HG02840 (cell line): ENCODE data around the gene ATP2B1.

Experiments
- ATAC-seq: cut with Tn5 transposase; IDR thresholded peaks from one replicate; pipeline ENCODE4 v1.9.1; 2021; ENCODE audit warnings: mild to moderate bottlenecking, moderate library complexity, moderate number of reproducible peaks; ENCODE audit not compliant: unreplicated experiment, low FRiP score

Gene ATP2B1

GRCh38 chr12:89695100-89695499 is 13.5 kb downstream of the ATP2B1 start:
- ATAC-seq, result no peak

- no peak for ATAC-seq
Observed at GRCh38 chr12:89694542-89694941, 14.1 kb downstream of the ATP2B1 start.

DNA sequence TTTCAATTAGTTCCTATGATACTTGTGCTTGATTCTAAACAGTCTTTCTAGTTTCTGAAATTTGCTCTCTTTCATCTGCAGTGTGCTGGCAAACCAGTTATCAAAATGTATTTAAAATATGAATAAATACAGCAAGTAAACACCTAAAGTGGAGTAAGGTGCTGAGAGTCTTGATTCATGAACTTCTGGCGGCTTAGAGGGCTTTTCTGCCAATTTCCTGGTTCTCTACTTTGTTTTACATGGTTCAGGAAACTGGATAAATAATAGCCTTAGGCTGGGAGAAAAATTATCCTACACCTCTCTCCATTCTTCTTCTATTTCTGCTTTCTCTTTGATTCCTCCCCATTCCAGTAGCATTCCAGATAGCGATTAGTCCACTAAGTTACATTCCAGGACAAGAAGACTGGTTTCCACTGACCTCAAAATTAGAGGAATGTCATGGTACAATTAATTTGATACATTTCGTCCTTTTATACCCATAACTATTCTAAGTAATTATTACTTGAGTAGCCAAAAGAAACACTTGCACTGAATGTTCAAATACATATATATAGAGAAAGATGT is 14.9 kb downstream of the ATP2B1 start:
- no peak for ATAC-seq

DNA sequence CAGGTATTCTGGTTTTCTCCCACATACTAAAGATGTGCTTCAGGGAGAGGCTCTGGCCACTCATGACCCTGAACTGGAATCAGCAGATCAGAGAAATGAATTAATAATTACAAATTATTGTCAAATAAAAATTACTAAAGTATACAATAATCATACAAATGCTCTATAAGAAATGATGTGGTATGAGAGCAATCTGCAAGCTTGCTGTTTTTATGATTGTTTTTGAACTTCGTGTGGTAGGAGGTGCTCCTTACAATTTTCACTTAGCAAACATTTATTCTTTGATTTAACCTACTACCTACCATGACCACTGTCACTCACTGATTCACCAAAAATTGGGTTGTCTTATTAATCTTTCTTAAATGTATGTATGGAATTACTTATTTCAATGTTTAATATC is 16.2 kb downstream of the ATP2B1 start:
- ATAC-seq, result no peak

- ATAC-seq, result no peak
Observed at GRCh38 chr12:89691659-89692058, 17.0 kb downstream of the ATP2B1 start.

DNA sequence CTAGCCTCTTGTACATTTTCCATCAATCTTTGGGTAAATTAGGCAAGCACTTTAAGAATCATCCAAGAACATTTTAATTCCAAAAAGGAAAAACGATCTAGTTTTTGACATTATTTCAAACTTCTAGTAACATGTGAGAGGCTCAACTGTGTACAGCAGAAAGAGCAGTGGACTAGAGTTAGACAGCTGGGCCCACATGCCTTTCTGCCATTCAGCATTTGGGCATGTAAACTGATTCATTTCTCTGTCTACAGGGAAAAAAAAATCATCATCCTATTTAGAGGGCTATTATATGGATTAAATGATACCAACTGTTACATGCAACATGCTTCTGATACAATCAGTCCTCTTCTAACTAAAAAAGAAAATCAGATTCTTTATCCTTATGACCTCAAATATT is 17.7 kb downstream of the ATP2B1 start:
- ATAC-seq, result no peak

DNA sequence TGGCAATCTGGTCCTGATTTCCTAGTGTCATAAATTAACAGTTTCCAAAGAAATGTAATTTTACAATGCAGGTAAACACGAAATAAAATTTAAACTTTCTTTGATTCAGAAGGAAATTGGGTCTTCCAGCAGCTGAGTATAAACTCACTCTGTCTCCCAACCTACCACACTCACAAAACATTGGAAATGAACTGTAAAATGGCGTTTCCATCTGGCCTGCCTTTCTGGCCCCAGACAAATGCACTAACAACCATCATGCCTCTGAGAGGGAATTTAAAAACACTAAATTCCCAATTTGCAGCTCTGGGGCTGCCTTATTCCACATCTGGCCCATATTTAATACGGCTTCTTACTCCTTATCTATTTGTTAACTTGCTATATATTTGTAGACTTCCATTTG is 19.3 kb downstream of the ATP2B1 start:
- no peak for ATAC-seq

- ATAC-seq, result no peak
Observed at GRCh38 chr12:89686311-89686710, 22.3 kb downstream of the ATP2B1 start.

DNA sequence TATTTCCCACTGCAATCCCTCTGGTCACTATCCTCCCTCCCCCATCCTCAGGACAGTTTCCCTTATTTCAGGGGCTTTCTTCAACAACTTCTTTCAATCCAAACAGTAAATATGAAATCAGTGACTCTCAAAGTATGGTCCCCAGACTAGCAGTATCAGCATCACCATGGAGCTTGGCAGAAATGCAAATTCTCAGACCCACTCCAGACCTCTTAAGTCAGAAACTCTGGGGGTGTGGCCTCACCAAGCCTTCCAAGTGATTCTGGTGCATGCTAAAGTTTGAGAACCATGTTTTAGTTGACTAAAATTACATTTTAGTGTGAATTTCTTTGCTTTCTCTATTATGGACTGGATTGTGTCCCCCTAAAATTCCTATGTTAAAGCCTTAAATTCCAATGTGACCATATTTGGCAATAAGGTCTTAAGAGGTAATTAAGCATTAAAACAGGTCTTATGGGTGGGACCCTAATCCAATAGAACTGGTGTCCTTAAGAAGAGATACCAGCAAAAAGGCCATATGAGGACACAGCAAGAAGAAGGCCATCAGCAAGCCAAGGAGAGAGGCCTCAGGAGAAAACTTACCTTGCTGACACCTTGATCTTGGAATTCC is 23.2 kb downstream of the ATP2B1 start:
- ATAC-seq, result no peak

DNA sequence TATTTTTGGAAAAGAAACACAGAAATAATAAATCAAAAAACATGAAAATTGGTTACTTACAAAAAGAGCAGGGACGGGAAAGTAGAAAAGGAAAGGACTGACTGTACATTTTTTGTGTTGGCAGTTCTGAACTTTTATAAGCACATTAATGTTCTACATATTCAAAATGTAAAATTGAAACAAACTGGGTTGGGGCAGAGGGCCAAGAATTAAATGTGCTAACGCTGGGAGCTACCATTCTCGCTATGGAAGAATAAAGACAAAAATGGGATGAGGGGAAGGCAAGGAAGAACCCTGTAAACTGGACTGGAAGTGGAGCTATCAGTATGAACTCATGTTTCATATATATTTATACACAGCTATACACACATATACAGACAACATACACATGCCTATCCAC is 24.5 kb downstream of the ATP2B1 start:
- no peak for ATAC-seq

- ATAC-seq, result no peak
Observed at GRCh38 chr12:89682284-89682683, 26.4 kb downstream of the ATP2B1 start.

- no peak for ATAC-seq
Observed at GRCh38 chr12:89680409-89680808, 28.2 kb downstream of the ATP2B1 start.

DNA sequence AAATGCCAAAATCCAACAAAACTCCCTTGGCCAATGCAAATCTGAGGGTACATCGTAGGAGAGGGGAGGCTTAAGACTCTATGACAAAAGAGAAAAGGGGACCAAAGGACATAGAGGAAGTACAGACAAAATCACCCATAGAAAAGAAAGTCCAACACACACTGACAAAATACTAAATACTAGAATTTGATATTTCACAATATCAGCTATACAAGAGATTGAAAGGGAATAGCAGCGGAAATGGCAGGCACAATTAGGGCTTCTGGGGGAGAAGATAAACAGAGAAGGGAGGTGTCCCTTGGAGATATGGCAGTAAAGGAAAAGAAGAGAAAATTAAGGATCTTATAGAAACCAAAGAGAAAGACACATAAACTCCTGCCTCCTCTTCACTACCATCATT is 29.0 kb downstream of the ATP2B1 start:
- ATAC-seq, result no peak

DNA sequence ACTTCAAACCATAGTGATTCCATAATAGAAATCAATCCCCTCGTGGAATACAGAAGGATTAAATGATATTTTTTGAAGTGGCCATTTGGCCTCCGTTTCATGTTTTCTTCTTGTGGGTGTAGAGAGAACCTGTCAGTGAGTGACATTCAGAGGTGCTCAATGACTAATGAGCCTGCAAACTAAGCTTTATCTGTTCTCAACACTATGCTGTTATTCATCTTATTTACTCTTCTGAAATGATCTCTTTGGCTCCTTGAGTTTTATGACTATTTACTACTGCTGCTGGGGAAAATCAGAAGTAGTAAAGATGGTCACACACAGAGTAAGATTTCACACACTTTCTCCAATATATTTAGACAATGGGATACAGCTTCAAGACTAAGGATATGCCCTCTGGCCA is 30.4 kb downstream of the ATP2B1 start:
- no peak for ATAC-seq

DNA sequence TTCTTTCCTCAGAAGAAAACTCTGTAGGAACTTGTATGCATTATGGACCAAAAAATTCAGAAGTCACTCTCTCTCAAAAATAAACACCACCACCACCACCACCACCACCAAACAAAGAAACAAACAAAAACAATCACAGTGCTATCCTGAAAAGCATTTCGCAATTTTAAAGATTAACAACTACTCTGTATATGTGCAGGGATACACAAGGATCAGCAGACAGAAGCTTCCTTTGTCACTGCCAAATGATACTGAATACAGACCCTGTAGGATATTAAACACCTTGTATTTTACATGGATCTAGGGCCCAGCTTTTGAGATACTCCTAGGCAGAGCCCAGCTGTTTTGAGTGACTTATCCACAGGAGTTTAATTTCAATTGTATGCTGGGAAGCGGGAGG is 31.7 kb downstream of the ATP2B1 start:
- ATAC-seq, result no peak

- ATAC-seq, result no peak
Observed at GRCh38 chr12:89674326-89674942, 34.2 kb downstream of the ATP2B1 start.

DNA sequence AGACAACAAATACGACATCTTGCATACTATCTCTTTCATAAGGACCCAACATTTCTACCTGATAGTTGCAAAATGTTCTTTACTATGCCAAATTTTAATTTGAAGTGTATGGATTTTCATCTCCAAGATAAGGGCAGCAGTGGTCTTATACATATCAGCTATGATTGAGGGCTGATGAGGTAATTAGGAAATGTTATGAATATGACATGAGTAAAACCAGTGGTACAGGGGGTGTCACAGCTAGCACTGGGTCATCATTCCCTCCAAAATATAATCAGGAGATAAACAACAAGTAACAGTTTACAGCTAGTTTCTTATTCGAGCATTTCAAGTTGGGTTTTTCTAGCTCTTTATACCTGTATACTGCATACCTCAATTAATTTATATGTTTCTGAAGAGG is 35.0 kb downstream of the ATP2B1 start:
- ATAC-seq, result no peak

DNA sequence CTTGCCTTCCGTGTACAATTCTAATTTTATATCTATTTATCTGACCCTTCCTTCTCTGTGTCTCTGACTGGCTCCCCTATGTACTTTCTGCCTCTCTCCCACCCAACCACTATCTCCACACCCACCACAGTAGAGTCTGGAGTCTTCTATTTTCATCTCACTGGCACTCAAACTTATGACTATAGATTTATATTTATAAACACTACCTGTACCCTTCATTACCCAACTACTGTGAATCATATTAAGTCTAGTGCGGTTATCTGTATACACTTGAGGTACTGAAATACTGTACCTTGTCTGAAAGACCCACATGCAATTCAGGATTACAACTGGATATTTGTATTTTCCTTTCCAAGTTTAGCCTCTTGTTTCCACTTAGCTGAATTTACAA is 36.1 kb downstream of the ATP2B1 start:
- no peak for ATAC-seq

- no peak for ATAC-seq
Observed at GRCh38 chr12:89671469-89671868, 37.2 kb downstream of the ATP2B1 start.

- ATAC-seq, result no peak
Observed at GRCh38 chr12:89669197-89669596, 39.4 kb downstream of the ATP2B1 start.

DNA sequence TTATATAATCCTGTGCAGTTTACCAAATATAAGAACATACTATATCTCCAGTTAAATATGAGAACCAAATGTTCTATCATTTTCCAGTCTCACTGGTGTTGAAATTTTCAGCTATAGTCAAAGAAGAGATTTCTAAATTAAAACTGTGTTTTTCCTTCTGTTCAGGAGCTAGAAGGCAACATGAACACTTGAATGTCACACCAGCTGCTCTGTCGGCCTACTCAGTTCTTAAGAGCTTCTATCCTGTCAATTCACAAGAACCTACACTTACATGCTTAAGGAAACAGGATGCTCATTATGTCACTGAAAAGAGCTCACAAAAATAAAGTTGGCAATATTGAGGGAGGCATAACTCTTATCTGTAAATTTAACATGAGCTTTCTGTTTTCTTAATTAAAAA is 43.1 kb downstream of the ATP2B1 start:
- no peak for ATAC-seq

GRCh38 chr12:89664441-89664840 is 44.2 kb downstream of the ATP2B1 start:
- ATAC-seq, result no peak
